SH-SY5Y (cell line): ENCODE measurements around the gene TMEM183A.
A peak's percentile ranks its signal among the peaks of the same experiment; 100 is the strongest.

Experiments used
- GATA2 ChIP-seq: IDR thresholded peaks from 2 replicates; pipeline ENCODE4 v1.6.1; 2011; ENCODE audit warnings: mild to moderate bottlenecking, low read depth, low read length
- GATA3 ChIP-seq: IDR thresholded peaks from 2 replicates; pipeline ENCODE4 v1.6.1; 2011; ENCODE audit warnings: low read depth, mild to moderate bottlenecking, low read length, moderate library complexity

Gene TMEM183A

DNA sequence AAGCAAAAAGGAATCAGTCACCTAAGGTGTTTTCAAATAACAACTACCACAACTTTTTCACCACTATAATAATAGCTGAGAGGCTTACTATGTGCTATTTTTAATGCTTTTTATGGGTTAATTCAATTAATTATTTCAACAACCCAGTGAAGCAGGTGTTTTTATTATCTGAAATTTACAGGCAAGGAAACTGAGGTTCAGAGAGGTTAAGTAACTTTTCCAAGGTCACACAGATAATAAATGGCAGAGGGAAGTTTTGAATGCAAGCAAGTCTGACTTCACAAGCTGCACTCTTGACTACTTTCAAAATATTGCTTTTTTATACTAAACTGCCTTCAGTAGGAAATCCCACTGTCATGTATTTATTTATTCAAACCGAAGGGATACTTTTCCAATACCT lies 4.2 kb upstream of the TMEM183A start:
- TF ChIP-seq GATA3 (no peak), GATA2 (no peak)

- TF ChIP-seq GATA2 (no peak), GATA3 (no peak)
Measured at GRCh38 chr1:203009185-203009584, 2.0 kb downstream of the TMEM183A start.

DNA sequence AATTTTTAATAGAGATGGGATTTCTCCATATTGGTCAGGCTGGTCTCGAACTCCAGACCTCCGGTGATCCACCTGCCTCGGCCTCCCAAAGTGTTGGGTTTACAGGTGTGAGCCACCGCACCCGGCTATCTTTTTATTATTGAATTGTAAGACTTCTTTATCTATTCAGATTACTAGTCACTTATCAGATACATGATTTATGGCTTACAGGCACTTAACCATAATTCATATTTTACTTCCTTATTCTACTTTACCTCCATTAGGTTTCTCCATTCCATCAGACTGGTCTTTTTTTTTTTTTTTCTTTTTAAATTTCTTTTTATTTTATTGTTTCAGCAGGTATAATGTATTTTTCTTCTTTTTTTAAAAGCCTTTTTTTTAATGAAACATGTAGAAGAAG lies 4.4 kb downstream of the TMEM183A start:
- TF ChIP-seq GATA3 = no peak
- TF ChIP-seq GATA2 = no peak

GRCh38 chr1:203017061-203017460 lies 9.9 kb downstream of the TMEM183A start:
- no peak for TF ChIP-seq GATA2
- TF ChIP-seq GATA3 = no peak

DNA sequence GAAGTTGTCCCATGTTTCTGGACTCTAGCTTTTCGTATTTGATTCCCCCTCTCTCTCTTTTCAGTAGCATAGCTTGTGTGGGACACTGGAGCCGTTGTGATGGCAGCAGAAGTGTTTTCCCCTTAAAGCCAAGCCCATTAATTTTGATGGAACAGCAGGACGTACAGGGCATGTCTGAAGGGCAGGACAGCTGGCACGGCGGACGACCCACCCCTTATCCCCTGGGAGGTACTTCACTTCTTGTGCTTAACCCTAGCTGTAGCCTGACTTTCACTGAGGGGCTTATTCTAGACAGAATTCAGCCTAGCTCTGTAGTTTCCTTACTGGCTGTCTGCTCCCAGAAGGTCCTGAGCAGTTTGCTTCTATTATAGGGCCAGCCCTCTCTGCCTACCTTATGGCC lies 10.5 kb downstream of the TMEM183A start:
- TF ChIP-seq GATA2 (no peak), GATA3 (no peak)

DNA sequence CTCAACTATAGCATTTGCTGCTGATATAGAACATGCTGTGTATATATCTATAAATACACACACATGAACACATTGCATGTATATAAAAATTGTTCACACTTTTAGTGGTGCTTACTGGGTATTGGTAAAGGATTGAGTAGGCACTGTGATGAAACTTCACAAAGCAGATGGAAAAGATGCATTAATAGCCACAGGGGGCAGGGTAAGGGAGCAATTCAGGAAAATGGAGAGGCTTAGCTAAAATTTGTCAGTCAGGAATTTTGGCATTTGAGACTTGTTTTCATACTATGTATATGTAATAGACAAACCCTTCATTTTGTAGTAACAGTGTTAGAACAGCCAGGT lies 18.5 kb downstream of the TMEM183A start:
- TF ChIP-seq GATA3 = no peak
- TF ChIP-seq GATA2 = no peak

DNA sequence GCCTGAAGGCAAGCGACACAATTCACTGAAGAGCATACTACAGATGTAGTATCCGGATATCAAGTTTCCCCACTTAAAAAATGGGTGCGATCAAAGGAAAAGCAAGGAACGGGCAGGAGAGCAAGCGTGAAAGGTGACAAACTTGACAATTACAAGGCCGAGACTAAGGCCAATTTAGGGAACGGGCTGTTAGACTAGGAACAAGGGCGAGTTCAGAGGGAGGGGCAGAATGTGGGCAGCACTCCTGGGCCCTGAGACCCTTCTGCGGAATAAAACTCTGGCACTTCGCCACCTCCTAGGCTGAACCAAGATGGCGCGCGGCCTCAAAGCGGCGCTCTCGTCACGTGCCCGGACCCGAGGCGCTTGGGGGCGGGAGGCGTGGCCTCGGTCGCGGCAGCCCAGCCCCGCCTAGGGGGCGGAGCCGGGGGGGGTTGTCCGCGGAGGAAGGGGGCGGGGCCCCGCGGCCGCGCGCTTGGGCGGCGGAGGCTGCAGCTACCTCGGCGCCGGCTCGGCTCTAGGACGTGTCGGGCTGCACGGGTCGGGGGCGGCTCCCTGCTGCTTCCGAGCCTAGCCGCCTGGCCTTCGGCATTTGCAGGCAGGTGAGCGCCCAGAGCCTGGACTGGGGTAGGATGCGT lies 19.0 kb downstream of the TMEM183A start, which contains the start of gene PPFIA4:
Gene PPFIA4 (plus strand): TSS at position 461 of the 635 bp plus-strand sequence. CDS start 12,518 bp downstream, outside the sequence.
- TF ChIP-seq GATA2 = no peak
- TF ChIP-seq GATA3 = no peak

DNA sequence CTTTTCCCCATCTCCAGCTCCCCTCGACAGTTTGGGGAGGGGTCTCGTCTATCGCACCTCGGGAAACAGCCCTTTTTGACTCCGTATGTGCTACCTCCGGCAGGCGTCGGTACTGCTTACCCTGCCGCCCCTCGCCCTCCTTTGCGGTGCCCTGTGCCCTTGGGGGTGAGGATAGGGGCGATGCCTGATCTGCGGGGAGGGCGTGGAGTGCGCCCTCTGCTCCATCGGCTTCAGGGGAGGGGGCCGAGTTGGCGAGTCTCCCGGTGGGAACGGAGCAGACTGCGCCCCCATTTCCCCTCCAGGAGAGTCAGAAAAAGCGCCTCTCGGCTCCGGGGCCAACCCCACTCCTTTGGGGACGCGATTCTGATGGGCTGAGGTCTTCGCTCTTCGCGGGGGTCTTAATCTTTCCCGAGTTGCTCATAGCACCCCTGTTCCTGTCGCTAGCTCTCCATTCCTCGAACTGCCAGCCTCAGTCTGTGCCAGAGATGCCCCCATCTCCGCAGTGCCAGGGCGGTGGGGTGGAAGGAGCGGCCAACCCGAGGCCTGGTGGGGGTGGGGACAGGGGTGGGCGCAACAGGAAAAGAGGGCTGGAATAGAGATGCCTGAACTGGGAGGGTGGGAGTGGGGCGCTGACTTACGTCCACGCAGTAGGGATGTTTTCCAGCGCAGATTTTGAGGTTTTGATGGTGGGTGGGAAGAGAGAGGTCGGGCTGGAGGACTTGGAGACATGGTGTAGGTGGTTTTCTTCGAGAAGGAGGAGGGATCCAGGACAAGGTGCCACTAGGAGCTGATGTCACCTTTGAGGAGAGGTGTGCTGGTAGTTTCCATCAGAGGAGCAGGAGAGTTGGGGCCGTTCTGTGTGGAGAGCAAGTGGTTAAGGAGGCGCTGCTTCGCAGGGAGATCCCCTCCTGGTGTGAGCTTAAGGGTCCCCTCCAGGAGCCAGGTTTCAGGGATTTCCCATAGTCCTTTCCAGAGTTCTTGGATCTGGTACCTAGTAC lies 19.8 kb downstream of the TMEM183A start:
- no peak for TF ChIP-seq GATA2
- TF ChIP-seq GATA3 = no peak

DNA sequence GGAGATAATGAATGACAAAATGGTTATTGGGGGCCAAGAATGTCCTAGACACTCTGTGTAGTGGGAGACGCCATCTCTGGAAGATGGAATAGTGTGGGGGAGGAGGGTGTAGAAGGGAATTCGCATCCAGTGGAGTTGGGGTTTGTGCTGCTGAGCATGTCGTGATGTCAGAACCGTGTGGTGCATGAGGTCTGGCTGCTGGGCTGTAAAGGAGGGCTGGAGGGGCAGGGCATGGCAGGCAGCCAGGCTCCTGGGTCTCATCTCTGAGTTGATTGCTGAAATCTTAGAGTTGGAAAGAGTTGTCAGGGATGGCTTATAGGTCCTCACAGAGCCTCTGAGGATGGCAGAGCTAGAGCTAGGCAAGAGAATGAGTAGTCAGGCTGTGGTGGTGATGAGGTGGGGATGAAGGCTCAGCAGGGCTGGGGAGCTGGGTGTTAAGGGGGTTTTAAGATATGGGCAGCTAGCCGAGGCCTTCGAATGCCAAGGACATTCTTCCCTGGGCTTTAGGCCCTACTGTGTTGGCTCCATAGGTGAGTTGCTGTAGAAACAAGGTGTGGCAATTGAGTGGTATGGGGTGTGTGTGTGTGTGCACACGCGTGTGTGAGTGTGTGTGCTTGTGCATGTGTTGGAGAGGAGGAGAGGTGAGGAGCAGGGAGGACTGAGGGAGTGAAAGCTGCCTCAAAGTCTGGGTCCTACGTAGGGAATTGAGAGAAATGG lies 21.1 kb downstream of the TMEM183A start:
- TF ChIP-seq GATA2 (no peak), GATA3 (no peak)

GRCh38 chr1:203028784-203029553 lies 21.8 kb downstream of the TMEM183A start:
- TF ChIP-seq GATA3 = no peak

DNA sequence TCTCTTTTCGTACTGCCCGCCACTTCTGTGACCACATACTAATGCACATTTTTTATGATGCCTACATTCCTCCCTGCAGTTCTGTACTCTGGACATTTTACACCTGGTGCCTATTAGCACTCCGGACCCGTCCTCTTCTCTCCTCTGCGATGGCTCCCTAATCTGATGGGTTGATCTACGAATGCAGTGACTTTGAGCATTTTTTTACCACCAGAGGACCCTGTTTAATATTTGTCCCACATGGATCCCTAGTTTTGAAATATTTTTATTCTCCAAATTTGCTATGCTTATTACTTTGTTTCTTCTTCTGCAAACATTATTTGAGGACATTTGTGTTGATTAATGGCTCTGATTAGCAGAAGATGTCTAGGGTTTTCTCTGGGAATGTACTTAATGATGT lies 24.3 kb downstream of the TMEM183A start:
- TF ChIP-seq GATA3 = no peak
- TF ChIP-seq GATA2 = peak; percentile 43; the same call in 1 of the 2 replicates

DNA sequence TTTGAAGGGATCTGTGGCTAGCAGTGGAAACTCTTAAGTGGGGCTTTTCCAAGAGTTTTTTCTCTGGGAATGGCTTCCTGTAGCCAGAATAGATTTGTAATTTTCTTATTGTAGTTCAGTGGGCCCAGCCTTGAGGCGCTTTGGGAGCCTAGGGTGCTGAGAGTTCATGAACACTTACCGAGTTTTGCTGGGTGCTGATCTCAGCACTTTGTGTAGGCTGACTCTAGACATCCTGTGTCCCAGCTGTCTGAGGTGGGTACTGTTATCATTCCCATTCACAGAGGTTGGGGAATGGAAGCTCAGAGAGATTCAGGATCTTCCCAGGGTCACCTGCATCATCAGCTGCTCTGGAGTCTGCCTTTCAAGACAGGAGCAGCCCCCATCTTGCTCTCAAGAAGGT lies 26.1 kb downstream of the TMEM183A start:
- TF ChIP-seq GATA3 = no peak

DNA sequence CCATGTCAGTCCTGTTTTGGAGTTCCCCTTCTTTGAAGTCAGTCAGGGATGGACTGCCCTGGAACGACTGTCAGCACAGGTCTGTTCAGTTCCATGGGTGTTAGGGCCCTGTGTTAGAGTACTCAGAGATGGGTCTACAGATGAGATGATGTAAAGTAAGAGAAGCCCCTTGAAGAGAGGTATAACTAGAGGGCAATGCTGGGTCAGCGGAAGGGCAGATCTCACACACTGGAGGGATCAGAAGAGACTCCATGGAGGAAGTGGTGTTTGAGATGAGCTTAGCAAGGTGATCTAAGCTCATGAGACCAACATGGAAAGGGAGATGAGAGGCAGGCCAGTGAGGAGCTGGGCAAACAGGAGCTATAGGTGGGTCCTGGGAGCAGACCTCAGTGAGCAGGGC lies 26.7 kb downstream of the TMEM183A start:
- TF ChIP-seq GATA3 (no peak), GATA2 (no peak)
